ENCODE results near the gene APOD.

APOD gene

DNA sequence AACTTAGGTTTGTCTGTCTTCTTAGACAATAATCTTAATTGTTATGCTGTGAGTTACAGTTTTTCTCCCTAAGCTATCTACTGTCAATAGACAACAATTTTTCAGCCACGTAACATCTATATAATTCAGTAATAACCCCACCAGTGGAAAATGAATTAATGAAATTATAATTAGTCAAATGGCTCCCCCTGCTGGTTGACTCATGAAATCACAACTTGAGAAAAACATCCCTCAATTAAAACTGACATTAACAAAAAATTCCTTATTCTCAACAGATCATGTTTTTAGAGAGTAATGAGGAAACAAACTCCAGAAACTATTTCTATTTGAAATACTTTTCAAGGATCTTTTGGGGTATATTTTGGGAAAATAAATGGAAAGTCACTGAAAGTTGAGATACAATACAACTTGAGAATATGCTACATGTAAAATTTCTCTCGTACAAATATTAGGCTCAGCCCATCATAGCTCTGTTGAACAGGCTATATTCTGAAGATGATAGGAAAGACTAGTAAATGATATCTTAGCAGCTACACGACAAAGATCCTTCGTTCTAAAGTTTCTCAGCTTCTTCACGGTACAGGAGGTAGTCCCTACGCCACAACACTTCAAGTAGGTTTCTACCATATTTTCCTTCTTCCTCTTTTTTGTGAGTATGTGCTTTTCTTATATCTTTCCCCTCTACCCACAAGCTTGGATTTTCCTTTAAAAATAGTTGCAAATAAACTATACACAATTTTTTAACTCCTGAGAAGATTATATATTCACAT is 61.3 kb downstream of the APOD start:
- no peak for DNase-seq

All from activated effector memory CD4-positive, alpha-beta T cell treated with Interleukin-2 at 50 U/mL for 16 hours (primary cell).